CD1c-positive myeloid dendritic cell (primary cell): ENCODE data around the gene KMT5B.

Experiments
- DNase-seq: peaks from one replicate; pipeline ENCODE4 v3.0.0-alpha.2; 2016; ENCODE audit errors: extremely low spot score

The KMT5B gene

DNA sequence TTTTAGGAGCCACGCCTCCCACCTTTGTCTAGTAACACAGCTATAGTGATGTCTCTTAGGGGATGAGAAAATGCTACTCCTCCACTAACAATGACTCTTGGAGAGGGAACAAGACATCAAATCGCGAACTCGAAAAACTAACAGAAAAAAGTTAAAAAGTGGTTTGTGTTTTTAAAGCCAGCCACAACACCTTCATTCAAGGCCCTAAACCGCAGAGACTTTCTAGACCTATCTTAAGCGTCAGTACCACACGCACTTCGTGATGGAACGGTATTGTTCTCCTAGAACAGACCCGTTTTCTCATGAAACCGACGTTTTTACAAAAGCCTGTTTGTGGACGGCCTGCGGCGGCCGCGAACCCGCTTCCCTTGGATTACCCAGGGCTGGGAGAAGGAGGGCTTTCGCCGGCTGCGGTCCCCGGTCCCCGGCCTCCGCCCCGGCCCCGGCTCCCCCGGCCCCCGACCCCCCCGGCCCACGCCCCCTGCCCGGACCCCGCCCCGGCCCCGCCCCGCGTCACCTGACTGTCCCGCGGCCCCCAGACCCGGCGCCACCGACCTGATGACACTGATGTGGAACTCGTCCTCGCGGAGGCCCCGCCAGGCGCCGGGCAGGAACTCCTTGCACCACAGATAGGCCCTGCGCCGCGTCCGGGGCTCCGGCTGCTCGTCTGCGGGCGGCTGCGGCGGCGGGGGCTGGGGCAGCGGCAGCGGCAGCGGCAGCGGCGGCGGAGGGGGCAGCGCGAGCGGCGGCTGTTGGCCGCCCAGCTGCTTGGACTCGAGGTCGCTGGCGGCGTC lies 92.6 kb downstream of the KMT5B start:
- DNase-seq = peak; percentile 75

DNA sequence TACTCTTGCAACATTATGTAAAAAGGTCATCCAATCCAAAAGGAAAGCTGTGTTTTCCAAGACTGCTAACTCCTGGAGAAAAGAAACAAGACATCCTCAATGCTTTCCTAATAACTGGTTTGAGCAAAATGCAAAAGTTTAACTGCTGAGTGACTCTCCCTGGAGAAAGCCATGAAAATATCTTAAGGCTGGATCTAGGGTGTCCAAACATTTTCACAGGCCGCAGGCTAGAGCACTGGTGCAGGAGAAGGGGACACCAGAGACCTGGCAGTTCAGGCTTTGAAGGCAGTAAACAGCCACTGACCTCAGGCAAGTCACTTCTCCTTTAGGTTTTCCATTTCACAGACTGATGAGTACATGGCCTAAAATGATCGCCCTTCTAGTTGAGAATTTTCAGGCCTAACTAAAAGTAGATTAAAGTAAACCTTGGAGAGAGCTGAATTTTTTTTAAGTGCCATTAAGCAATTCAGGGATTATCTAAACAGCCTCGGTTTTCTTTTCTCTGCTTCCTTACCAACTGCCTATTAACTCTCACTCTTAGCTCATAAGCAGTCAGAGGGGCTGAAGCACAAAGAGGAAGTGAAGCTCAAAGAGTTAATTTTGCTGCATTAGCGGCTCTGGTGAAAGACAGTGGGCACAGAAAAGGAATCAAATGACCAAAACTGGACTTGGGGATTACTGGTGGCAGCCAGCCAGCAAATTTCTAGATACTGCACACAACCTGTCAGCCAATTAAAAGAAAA lies 94.2 kb downstream of the KMT5B start:
- DNase-seq = peak; percentile 87

DNA sequence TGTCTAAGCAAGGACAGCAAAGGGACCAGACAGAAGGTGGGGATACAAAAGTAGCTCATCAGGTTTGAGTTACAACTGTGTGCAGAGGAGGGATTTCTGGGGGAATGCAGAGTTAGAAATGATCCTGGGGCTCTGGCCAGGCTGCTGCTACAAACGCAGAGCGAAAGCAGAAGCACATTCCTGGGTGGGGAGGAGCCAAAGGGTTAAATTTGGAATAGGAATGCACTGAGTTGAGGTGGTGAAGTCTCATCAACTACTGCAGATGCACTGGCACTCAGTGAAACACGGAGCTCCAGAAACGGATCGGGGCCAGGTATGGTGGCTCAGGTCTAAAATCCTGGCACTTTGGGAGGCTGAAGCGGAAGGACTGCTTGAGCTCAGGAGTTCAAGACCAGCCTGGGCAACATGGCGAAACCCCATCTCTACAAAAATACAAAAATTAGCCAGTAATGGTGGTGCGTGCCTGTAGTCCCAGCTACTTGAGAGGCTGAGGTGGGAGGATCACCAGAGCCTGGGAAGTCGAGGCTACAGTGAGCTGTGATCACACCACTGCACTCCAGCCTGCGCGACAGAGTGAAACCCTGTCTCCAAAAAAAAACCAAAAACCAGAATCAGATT lies 95.1 kb downstream of the KMT5B start:
- DNase-seq = no peak

GRCh38 chr11:68116974-68117373 lies 96.1 kb downstream of the KMT5B start:
- no peak for DNase-seq

DNA sequence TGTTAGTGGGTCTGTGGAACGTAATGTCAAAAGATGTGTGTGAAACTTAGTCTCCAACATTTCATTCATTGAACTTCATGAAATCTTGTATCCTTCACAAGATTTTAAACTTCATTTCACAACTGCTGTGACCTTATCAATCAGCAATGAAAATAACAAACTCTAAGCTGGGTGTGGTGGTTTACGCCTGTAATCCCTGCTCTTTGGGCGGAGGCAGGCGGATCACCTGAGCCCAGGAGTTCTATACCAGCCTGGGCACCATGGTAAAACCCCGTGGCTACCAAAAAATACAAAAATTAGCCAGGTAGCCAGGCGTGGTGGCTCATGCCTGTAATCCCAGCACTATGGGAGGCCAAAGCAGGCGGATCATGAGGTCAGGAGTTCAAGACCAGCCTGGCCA lies 97.0 kb downstream of the KMT5B start:
- no peak for DNase-seq

DNA sequence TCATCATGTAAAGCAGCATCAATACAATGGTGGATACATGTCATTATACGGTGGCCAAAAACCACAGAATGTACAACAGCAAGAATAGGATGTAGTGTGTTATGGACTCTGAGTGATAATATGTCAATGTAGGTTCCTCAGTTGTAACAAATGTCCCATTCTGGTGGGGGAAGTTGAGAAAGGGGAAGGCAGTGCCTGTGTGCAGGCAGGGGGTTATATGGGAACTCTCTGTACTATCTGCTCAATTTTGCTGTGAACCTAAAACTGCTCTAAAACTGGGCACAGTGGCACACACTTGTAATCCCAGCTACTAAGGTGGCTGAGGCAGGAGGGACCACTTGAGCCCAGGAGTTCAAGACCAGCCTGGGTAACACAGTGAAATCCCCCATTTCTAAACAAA lies 97.8 kb downstream of the KMT5B start:
- peak; percentile 72 for DNase-seq

DNA sequence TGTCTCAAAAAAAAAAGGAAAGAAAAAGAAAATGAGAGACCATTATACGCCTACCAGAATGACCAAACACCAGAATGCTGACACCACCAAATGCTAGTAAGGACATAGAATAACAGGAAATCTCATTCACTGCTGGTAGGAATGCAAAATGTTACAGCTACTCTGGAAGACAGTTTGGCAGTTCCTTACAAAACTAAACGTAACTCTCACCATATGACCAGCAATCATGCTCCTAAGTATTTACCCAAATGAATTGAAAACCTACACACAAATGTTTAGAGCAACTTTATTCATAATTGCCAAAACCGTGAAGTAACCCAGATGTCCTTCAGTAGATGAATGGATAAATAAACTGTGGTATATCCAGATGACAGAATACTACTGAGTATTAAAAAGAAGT lies 99.1 kb downstream of the KMT5B start:
- DNase-seq = no peak

DNA sequence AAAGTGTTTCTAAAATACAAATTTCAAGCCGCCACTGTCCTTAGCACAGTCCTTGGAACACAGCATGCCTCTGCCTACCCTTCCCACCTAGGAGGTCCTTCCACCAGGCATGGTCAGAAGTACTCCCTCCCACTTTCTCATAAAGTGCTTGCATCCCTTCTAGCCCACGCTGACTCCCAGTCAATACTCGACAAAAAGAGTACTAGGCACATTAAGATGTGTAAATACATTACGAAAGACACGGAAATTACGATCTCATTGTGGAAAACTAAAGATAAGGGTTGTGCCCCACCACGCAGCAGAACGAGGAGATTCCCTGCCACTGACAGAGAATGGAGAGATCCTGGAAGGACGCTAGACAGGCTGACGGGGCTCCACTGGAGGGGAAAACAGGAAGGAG lies 105.4 kb downstream of the KMT5B start:
- DNase-seq = no peak

GRCh38 chr11:68106165-68106940 lies 106.7 kb downstream of the KMT5B start:
- DNase-seq = no peak
